Pancreas (tissue), 10 donors: ENCODE results near the gene PEX13. TPM values are rescaled to one million over a fixed set of nuclear protein-coding genes. Genes with fewer than 3 reads are reported as not detected.

Source experiments
- ATAC-seq, 4 donors: fragments of 200-7000 bp; cut with Tn5 transposase; one replicate each; pipeline versions ENCODE4 v1.8.0 to v1.9.1; 2020; ENCODE audit warnings: mild to moderate bottlenecking in 4 of 4, moderate library complexity in 4 of 4
- DNase-seq, 6 donors: peaks; one replicate each; pipeline ENCODE4 v3.0.0-alpha.2; 2020
- FAIRE-seq: peaks from 2 replicates; lab custom pipeline; 2012; peaks lifted over from hg19 to GRCh38; lab: Jason Lieb, UNC
- H3K27ac ChIP-seq, 4 donors: fragments of 200-600 bp; sonication (generic); 1 replicate in 3 of 4; 2 replicates in 1 of 4; pipeline versions ENCODE4 v1.5.0 to v1.8.0; 2020
- H3K27me3 ChIP-seq, 4 donors: fragments of 200-600 bp; one replicate each; pipeline ENCODE4 v1.8.0; 2021
- H3K36me3 ChIP-seq, 3 donors: fragments of 200-600 bp; sonication (generic) in 1 of 3; one replicate each; pipeline versions ENCODE4 v1.5.0 to v1.8.0; 2020 to 2021
- H3K4me1 ChIP-seq, 3 donors: fragments of 200-600 bp; one replicate each; pipeline ENCODE4 v1.8.0; 2021
- H3K4me3 ChIP-seq, 4 donors: fragments of 200-600 bp; sonication (generic) in 2 of 4; one replicate each; pipeline versions ENCODE4 v1.5.0 to v1.8.0; 2020 to 2021
- H3K9me3 ChIP-seq, 4 donors: fragments of 200-600 bp; one replicate each; pipeline ENCODE4 v1.8.0; 2021
- CTCF ChIP-seq, 4 donors: fragments of 200-600 bp; sonication (generic) in 3 of 4; IDR thresholded peaks; one replicate each; pipeline versions ENCODE4 v1.5.0 to v1.8.0; 2021; ENCODE audit warnings: antibody characterized with exemption in 4 of 4
- WGBS, 2 donors: extraction: QIAGEN DNeasy Blood & Tissue Kit; methylation state at CpG; one replicate each; pipeline ENCODE4 v1.1.7; 2013; 5-methylcytosine and 5-hydroxymethylcytosine counted together
- intact Hi-C, 3 donors: fragments of 100-400 bp; cut with DNase I; formaldehyde crosslinking; loops; one replicate each; pipeline versions ENCODE4 v1.11.1 to v1.14.2; 2022
- polyA plus RNA-seq, 2 donors: library from polyadenylated mRNA; stranded (reverse); fragments of 200-250 nt; gene quantifications; one replicate each; pipeline ENCODE4 v1.2.3, GENCODE V29; 2013
- total RNA-seq, 6 donors: library from RNA; stranded (reverse); fragmentation: NEBNext Ultra II Directional in 4 of 6; extraction: Animal tissue kit (Norgen Biotek cat#: 25700) in 4 of 6; gene quantifications; one replicate each; pipeline versions ENCODE4 v1.2.1 to v1.2.4, GENCODE V29; 2021 to 2023
- donor health status: healthy with polysubstance abuse.
- donor health status: DM: no; HTN: no; CAD: no; lungs with moderate emphysema.
- donor health status: DM: no; HTN: no; CAD: no.
- donor health status: control.
- donor health status: control.
- donor health status: Bipolar disorder and iron deficiency.
- donor health status: DM: yes; HTN: yes; CAD: no.
- donor health status: DM: no; HTN: no; CAD: no.
- donor health status: DM: no; HTN: no; CAD: no.
- donor health status: DM: yes; HTN: yes; CAD: no.

PEX13 gene
- total and polyA plus RNA-seq, 8 donors: 4.3 to 16.8 (median 8.9) TPM

DNA sequence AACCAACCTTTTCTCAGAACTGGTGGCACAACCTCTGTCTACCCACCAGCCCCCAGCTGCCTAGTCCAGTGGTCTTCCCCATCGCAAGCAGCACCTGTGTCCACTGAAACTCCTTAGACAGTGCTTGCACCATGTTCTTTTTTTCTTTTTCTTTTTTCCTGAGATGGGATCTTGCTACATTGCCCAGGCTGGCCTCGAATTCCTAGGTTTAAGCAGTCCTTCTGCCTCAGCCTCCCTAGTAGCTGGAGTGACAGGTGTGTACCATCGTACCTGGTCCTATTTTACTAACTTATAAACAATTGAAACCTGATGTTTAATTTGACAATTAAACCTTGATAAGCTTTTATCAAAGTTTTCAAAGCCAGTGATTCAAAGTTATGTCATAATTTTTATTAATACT lies 78.9 kb downstream of the PEX13 start:
- DNase-seq (no peak), ATAC-seq (no peak), FAIRE-seq (no peak)
- H3K9me3 ChIP-seq: no peaks in the 10 kb centered on the region
- no peaks in the 10 kb centered on the region for H3K36me3 ChIP-seq
- intact Hi-C loops: no loop called here
- no peak overlapping the region for H3K4me3 ChIP-seq
- H3K27me3 ChIP-seq: no peaks in the 10 kb centered on the region
- no peaks in the 10 kb centered on the region for H3K4me1 ChIP-seq
- 93 to 97% methylated on average over 3 of the region's 3 CpGs for WGBS, 2 donors
- no peak overlapping the region for H3K27ac ChIP-seq
- no peak for TF ChIP-seq CTCF (IDR thresholded peaks at IDR 0.05)

- FAIRE-seq (no peak), ATAC-seq (no peak)
- no peak for TF ChIP-seq CTCF (IDR thresholded peaks at IDR 0.05)
Observed at GRCh38 chr2:61100801-61101200, 83.3 kb downstream of the PEX13 start.

More at GRCh38 chr2:61100801-61101200, 83.3 kb downstream of the PEX13 start:
- no peaks in the 10 kb centered on the region for H3K4me1 ChIP-seq
- H3K27me3 ChIP-seq: no peaks in the 10 kb centered on the region
- intact Hi-C loops: no loop called here
- no peak for DNase-seq
- no peak overlapping the region for H3K4me3 ChIP-seq
- 94 to 99% methylated on average over 4 of the region's 4 CpGs for WGBS, 2 donors
- H3K27ac ChIP-seq: no peak overlapping the region
- peaks cover 0 to 4% (median 0%) of the 10 kb centered on the region in 3 donors for H3K36me3 ChIP-seq
- no peaks in the 10 kb centered on the region for H3K9me3 ChIP-seq

Other genes starting within 250 kb of the PEX13 start
- 10 to 100 TPM in 2 of 6 donors, 1 to 10 TPM in 4; 5.7 to 11.9 (median 7.6) TPM for gene REL, start 136.1 kb upstream of the PEX13 start, total RNA-seq
- 1 to 10 TPM; 1.5 to 1.9 TPM for gene REL, start 136.1 kb upstream of the PEX13 start, polyA plus RNA-seq
- 1 to 10 TPM; 2.7 to 6.0 (median 3.2) TPM for gene PUS10, start 535 bp downstream of the PEX13 start, total RNA-seq
- 1 to 10 TPM; 1.6 to 1.9 TPM for gene PUS10, start 535 bp downstream of the PEX13 start, polyA plus RNA-seq
- 1 to 10 TPM; 1.7 to 5.1 (median 3.4) TPM for gene SANBR, start 48.2 kb downstream of the PEX13 start, total RNA-seq
- gene SANBR, start 48.2 kb downstream of the PEX13 start, polyA plus RNA-seq: 1 to 10 TPM; 2.6 to 2.7 TPM
- gene C2orf74, start 144.5 kb downstream of the PEX13 start, total RNA-seq: 1 to 10 TPM; 2.7 to 9.7 (median 8.4) TPM
- 10 to 100 TPM; 12.2 to 21.4 TPM for gene C2orf74, start 144.5 kb downstream of the PEX13 start, polyA plus RNA-seq